Hepatocyte (in vitro differentiated cells): ENCODE data around the gene NAV3.

Experiments used
- EZH2phosphoT487 ChIP-seq: fragments of 200-600 bp; sonication (generic); IDR thresholded peaks from one replicate; pipeline ENCODE4 v1.6.1; 2018; ENCODE audit warnings: antibody characterized with exemption, mild to moderate bottlenecking, low read depth, moderate library complexity; ENCODE audit not compliant: unreplicated experiment, severe bottlenecking
- TF ChIP-seq, protein P1 (sequence below): fragments of 200-600 bp; sonication (generic); IDR thresholded peaks from 2 replicates; pipeline ENCODE4 v1.5.1; 2016; ENCODE audit warnings: antibody characterized with exemption, mild to moderate bottlenecking; ENCODE audit not compliant: poor library complexity

DNA sequence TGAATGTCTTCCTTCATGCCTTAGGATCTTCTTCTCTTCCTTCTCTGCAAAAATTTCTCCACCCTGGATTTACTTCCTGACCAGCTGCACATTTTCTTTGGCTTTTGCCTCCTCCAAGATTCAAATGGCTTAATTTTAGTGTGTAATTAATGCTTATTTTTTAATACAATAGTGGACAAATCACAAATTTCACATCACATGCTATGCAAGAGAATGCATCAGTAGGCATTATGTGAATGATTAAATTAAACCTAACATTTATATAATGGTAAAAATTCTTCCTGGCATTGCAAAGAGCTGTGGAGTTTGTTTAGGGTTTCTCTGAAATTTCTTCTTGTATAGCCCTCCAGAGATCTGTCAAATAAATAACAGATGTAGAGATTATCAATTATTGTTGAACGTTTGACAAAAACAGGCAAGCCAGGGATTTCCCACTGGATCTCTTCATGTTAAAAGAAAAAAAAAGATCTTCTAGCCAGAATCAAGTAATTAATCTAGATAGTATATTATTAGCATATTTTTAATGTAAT is 84.4 kb downstream of the NAV3 start:
- TF ChIP-seq EZH2phosphoT487 = no peak
- TF ChIP-seq, protein P1, sequence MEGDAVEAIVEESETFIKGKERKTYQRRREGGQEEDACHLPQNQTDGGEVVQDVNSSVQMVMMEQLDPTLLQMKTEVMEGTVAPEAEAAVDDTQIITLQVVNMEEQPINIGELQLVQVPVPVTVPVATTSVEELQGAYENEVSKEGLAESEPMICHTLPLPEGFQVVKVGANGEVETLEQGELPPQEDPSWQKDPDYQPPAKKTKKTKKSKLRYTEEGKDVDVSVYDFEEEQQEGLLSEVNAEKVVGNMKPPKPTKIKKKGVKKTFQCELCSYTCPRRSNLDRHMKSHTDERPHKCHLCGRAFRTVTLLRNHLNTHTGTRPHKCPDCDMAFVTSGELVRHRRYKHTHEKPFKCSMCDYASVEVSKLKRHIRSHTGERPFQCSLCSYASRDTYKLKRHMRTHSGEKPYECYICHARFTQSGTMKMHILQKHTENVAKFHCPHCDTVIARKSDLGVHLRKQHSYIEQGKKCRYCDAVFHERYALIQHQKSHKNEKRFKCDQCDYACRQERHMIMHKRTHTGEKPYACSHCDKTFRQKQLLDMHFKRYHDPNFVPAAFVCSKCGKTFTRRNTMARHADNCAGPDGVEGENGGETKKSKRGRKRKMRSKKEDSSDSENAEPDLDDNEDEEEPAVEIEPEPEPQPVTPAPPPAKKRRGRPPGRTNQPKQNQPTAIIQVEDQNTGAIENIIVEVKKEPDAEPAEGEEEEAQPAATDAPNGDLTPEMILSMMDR = no peak
